Measurements from ENCODE around the gene GALNTL6.
"Not testable (repeated sequence)": the region's sequence is repeated elsewhere in the genome, so short reads cannot be mapped to it uniquely, and the experiment has no call there.

GALNTL6 gene

GRCh38 chr4:173019664-173020063, 1206.5 kb downstream of the GALNTL6 start:
- DNase-seq (ENCODE audit: low read depth), result no peak

- not testable (repeated sequence) for DNase-seq (ENCODE audit: low read depth)
Observed at GRCh38 chr4:173021746-173022573, 1208.8 kb downstream of the GALNTL6 start.

GRCh38 chr4:173024203-173024602, 1211.0 kb downstream of the GALNTL6 start:
- DNase-seq (ENCODE audit: low read depth), result no peak

GRCh38 chr4:173025131-173025530, 1211.9 kb downstream of the GALNTL6 start:
- DNase-seq (ENCODE audit: low read depth), result no peak

- DNase-seq (ENCODE audit: low read depth), result no peak
Observed at GRCh38 chr4:173037242-173037641, 1224.0 kb downstream of the GALNTL6 start.

GRCh38 chr4:173038192-173038896, 1225.1 kb downstream of the GALNTL6 start:
- no peak for DNase-seq (ENCODE audit: low read depth)

GRCh38 chr4:173039617-173040577, 1226.7 kb downstream of the GALNTL6 start:
- DNase-seq (ENCODE audit: low read depth), result no peak

GRCh38 chr4:173041482-173041881, 1228.3 kb downstream of the GALNTL6 start:
- DNase-seq (ENCODE audit: low read depth), result no peak

- not testable (repeated sequence) for DNase-seq (ENCODE audit: low read depth)
Observed at GRCh38 chr4:173042139-173042538, 1228.9 kb downstream of the GALNTL6 start.

GRCh38 chr4:173044340-173044739, 1231.1 kb downstream of the GALNTL6 start:
- DNase-seq (ENCODE audit: low read depth), result no peak

GRCh38 chr4:173045571-173045970, 1232.4 kb downstream of the GALNTL6 start:
- DNase-seq (ENCODE audit: low read depth), result no peak

GRCh38 chr4:173046144-173046543, 1232.9 kb downstream of the GALNTL6 start:
- DNase-seq (ENCODE audit: low read depth), result no peak

GRCh38 chr4:173046818-173047217, 1233.6 kb downstream of the GALNTL6 start:
- no peak for DNase-seq (ENCODE audit: low read depth)

GRCh38 chr4:173051232-173051631, 1238.0 kb downstream of the GALNTL6 start:
- no peak for DNase-seq (ENCODE audit: low read depth)

GRCh38 chr4:173051716-173052115, 1238.5 kb downstream of the GALNTL6 start:
- DNase-seq (ENCODE audit: low read depth), result no peak

- no peak for DNase-seq (ENCODE audit: low read depth)
Observed at GRCh38 chr4:173052439-173052838, 1239.2 kb downstream of the GALNTL6 start.

- no peak for DNase-seq (ENCODE audit: low read depth)
Observed at GRCh38 chr4:173056271-173056670, 1243.1 kb downstream of the GALNTL6 start.

- DNase-seq (ENCODE audit: low read depth), result no peak
Observed at GRCh38 chr4:173056710-173057109, 1243.5 kb downstream of the GALNTL6 start.

GRCh38 chr4:173057442-173057841, 1244.2 kb downstream of the GALNTL6 start:
- no peak for DNase-seq (ENCODE audit: low read depth)

GRCh38 chr4:173057901-173058300, 1244.7 kb downstream of the GALNTL6 start:
- no peak for DNase-seq (ENCODE audit: low read depth)

- DNase-seq (ENCODE audit: low read depth), result no peak
Observed at GRCh38 chr4:173061160-173061559, 1248.0 kb downstream of the GALNTL6 start.

GRCh38 chr4:173073939-173074500, 1260.8 kb downstream of the GALNTL6 start:
- no peak for DNase-seq (ENCODE audit: low read depth)
